ENCODE data around the gene CSNK2A1.

Gene CSNK2A1

DNA sequence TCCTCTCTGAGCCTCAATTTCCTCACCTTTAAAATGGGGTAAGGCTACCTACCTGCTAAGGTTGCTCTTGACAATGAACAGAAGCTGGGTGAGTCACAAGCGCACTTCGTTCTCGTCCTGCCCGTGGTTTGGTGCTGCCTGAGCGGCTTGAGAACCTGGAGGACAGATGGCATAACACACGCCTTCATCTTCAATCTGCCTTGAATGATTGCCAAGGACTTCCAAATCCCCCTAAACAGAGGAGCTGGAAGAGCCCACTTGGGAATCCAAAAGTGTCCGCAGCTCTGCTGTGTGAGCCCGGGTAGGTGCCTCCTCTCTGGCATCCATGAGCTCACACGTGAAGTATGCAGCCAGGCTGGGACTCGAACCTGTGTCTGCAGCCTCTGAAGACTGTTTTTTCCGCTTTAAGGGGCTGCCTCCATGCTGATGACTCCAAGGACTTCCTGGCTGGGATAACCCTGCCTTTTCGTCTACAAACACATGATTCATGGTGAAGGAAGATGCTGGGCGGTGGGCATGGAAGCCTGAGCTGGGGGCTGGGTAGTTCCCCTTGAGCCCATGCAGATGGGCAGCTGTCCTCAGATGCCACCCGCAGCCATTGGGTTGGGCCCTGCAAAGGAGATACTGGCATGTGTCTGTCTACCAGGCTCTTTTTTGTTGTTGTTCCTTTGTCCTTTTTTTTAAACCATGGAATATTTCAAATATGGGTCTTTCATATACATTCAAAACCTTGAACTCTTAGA, 25.3 kb upstream of the CSNK2A1 start:
- no peak for DNase-seq (ENCODE audit: extremely low read depth, insufficient read length)
- peaks cover 3% of the 10 kb centered on the region for H3K27me3 ChIP-seq (replicated peaks; ENCODE audit: control insufficient read depth, insufficient read depth, low read length)
- TF ChIP-seq, protein P1, sequence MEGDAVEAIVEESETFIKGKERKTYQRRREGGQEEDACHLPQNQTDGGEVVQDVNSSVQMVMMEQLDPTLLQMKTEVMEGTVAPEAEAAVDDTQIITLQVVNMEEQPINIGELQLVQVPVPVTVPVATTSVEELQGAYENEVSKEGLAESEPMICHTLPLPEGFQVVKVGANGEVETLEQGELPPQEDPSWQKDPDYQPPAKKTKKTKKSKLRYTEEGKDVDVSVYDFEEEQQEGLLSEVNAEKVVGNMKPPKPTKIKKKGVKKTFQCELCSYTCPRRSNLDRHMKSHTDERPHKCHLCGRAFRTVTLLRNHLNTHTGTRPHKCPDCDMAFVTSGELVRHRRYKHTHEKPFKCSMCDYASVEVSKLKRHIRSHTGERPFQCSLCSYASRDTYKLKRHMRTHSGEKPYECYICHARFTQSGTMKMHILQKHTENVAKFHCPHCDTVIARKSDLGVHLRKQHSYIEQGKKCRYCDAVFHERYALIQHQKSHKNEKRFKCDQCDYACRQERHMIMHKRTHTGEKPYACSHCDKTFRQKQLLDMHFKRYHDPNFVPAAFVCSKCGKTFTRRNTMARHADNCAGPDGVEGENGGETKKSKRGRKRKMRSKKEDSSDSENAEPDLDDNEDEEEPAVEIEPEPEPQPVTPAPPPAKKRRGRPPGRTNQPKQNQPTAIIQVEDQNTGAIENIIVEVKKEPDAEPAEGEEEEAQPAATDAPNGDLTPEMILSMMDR (IDR thresholded peaks at IDR 0.05; ENCODE audit: insufficient read depth, low read length, poor library complexity, severe bottlenecking), result no peak
- H3K4me3 ChIP-seq (replicated peaks; ENCODE audit: low read depth, low read length), result no peak overlapping the region
- no peaks in the 10 kb centered on the region for H3K36me3 ChIP-seq (ENCODE audit: control insufficient read depth, insufficient read depth, low read length)

DNA sequence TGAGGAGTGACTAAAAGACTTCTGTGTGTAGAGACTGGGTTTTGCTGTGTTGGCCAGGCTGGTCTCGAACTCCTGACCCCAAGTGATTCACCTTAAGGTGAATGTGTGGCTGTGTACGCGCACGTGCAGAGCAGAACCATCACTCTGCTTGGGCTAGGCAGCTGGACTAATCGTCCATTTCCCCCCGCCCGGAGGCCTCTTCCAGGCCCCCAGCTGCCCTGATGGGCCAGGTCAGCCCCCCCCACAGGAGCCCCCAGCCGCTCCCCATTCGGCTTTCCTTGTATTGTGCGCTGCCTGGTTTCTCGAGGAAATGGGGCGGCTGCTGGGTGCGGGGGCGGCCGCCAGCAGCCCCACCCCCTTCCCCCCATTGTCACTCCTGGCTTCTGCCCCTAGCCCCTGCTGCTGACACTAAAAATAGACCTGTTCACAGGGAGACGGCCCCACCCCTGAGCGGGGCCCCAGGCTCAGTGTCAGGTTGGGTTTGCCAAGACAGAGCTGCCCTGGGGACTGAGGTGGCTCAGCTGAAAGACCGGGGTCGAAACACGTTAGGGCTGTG, 24.6 kb upstream of the CSNK2A1 start:
- H3K27me3 ChIP-seq (replicated peaks; ENCODE audit: control insufficient read depth, insufficient read depth, low read length), result peaks cover 3% of the 10 kb centered on the region
- DNase-seq (ENCODE audit: extremely low read depth, insufficient read length), result no peak
- no peak overlapping the region for H3K4me3 ChIP-seq (replicated peaks; ENCODE audit: low read depth, low read length)
- TF ChIP-seq, protein P1 (IDR thresholded peaks at IDR 0.05; ENCODE audit: insufficient read depth, low read length, poor library complexity, severe bottlenecking), result no peak
- no peaks in the 10 kb centered on the region for H3K36me3 ChIP-seq (ENCODE audit: control insufficient read depth, insufficient read depth, low read length)

DNA sequence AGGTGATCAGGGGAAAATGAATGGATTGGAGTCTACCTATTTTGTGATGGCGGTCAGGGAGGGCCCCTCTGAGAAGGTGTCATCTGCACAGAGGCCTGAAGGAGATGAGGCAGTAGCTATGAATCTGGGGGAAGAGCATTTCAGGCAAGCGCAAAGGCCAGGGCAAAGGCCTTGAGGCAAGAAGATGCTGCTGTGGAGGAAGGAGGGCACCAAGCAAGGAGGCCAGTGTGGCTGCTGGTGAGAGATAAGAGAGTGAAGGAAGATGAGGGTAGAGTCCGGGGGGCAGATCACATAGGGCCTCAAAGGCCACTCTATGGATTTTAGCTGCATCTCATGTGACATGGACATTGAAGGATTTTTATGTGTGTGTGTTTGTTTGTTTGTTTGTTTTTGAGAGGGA, 20.6 kb upstream of the CSNK2A1 start:
- TF ChIP-seq, protein P1 (IDR thresholded peaks at IDR 0.05; ENCODE audit: insufficient read depth, low read length, poor library complexity, severe bottlenecking), result no peak
- H3K4me3 ChIP-seq (replicated peaks; ENCODE audit: low read depth, low read length), result no peak overlapping the region
- DNase-seq (ENCODE audit: extremely low read depth, insufficient read length), result no peak
- no peaks in the 10 kb centered on the region for H3K36me3 ChIP-seq (ENCODE audit: control insufficient read depth, insufficient read depth, low read length)
- H3K27me3 ChIP-seq (replicated peaks; ENCODE audit: control insufficient read depth, insufficient read depth, low read length), result peaks cover 3% of the 10 kb centered on the region; the same call in 1 of the 2 replicates

DNA sequence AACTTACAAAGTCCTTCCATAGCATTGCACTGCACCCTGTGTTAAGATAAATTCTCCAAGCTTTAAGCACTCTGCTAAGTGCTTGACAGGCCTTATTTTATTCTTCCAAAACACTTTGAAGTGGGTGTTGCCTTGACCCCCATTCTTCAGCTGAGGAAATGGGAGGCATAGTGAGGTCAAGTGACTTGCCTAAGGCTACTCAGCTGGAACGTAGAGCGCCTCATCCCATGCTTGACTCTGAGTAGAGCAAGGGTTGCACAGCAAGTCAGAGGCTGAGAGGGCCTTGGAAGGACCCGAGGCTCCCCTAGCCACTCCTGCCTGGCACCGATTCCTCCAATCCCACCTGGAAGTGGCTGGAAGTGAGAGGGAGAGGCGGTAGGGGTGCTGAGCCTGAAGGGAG, 19.6 kb upstream of the CSNK2A1 start:
- Histone ChIP-seq H3K36me3 (ENCODE audit: control insufficient read depth, insufficient read depth, low read length) (no peaks in the 10 kb centered on the region), H3K4me3 (replicated peaks; ENCODE audit: low read depth, low read length) (no peak overlapping the region), H3K27me3 (replicated peaks; ENCODE audit: control insufficient read depth, insufficient read depth, low read length) (no peaks in the 10 kb centered on the region)
- DNase-seq (ENCODE audit: extremely low read depth, insufficient read length), result no peak
- TF ChIP-seq, protein P1 (IDR thresholded peaks at IDR 0.05; ENCODE audit: insufficient read depth, low read length, poor library complexity, severe bottlenecking), result no peak

DNA sequence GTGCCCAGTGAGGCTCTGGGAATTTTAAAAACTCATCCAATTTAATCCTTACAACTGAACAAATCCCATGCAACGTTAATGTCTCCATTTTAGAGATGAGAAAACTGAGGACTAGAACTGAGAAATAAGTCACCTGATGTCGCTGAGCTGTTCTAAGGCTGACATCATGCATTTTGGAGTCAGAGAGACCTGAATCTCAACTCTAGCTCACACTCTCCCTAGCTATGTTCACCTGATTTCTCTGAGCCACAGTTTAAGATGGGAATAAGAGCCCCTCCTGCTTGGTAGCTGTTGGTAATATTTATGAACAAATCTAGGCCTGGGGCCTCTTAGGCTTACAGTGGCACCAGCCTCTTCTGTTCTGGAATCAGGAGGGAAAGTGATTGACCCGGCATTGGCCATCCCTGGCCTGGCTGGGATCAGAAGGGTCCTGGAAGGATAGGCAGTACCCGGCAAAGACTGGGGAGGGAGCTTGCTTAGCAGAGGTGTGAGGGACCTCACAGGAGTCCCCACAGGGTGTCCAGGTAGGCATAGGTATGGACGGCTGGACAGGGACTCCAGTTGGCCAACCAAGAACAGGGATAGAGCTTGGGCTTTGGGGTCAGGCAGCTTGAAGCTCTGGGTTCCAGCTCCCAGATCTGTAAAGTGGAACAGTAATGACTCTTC, 18.8 kb upstream of the CSNK2A1 start:
- TF ChIP-seq, protein P1 (IDR thresholded peaks at IDR 0.05; ENCODE audit: insufficient read depth, low read length, poor library complexity, severe bottlenecking), result no peak
- Histone ChIP-seq H3K36me3 (ENCODE audit: control insufficient read depth, insufficient read depth, low read length) (no peaks in the 10 kb centered on the region), H3K4me3 (replicated peaks; ENCODE audit: low read depth, low read length) (no peak overlapping the region), H3K27me3 (replicated peaks; ENCODE audit: control insufficient read depth, insufficient read depth, low read length) (no peaks in the 10 kb centered on the region)
- DNase-seq (ENCODE audit: extremely low read depth, insufficient read length), result no peak
